ENCODE results near the gene RRP1B. TPM values are rescaled to one million over a fixed set of nuclear protein-coding genes. Genes with fewer than 3 reads are reported as not detected.

The RRP1B gene
- total and polyA plus RNA-seq, 9 of the 15 experiments (the other 6 are each of a cell fraction or from before 2014, with no cell fraction given) = 6.8 to 66.6 (median 41.9) TPM

DNA sequence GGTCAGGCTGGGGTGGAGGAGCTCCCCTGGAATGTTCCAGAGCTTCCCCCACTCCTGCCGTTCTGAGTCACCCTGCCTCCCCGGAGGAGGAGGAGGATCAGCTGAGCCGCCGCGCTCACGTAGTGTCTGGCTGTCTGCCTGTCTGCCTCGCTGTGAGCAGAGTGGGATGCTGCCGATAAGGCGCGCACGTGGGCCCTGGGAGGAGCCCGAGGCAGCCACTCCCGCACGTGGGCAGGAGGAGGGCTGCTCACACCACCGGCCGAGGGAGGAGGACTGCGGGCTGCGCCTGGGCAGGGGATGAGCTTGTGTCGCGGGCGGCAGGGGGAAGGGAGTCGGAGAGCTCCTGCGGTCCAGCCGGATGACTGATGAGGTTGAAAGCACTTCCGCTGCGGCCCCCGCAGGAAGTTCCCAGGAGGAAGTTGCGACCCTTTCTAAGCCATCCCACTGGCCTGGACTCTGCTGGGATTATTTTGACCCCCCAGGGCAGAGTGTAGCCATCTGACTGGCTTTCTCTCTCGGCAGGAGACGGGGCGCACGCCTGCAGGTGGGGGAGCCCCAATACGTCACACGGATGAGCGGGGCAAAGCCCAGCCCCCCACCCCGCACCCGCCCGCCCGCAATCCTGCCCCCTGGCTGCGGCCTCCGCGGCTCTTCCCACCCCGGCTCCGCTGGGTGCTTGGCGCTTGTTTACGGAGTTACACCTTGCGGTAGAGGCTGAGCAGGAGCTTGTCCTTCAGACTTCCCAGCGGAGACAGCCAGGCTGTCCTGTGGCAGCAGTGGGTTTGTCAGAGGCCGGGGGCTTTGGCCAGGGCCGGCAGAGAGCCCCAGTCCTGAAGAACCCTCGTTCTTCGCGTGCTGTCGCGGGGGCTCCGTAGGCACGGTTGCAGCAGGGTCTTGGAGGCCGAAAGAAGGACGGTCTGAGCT, 69.4 kb downstream of the RRP1B start (continued):
- TF ChIP-seq, protein P1, sequence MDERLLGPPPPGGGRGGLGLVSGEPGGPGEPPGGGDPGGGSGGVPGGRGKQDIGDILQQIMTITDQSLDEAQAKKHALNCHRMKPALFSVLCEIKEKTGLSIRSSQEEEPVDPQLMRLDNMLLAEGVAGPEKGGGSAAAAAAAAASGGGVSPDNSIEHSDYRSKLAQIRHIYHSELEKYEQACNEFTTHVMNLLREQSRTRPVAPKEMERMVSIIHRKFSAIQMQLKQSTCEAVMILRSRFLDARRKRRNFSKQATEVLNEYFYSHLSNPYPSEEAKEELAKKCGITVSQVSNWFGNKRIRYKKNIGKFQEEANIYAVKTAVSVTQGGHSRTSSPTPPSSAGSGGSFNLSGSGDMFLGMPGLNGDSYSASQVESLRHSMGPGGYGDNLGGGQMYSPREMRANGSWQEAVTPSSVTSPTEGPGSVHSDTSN (CRISPR knock-in tag; IDR thresholded peaks at IDR 0.05; ENCODE audit: low read depth) = no peak
- TF ChIP-seq, protein P1 (tag; conservative IDR thresholded peaks at IDR 0.05; ENCODE audit: low read depth) = peak; percentile 49
- TF ChIP-seq POLR2G (IDR thresholded peaks at IDR 0.05; ENCODE audit: low read depth, low read length) = peak; percentile 85
- 0 out of 2 replicates have a peak, but pooled peaks have one; percentile 6 for TF ChIP-seq SMC3 (conservative IDR thresholded peaks at IDR 0.05; ENCODE audit: insufficient read depth, low read depth, low read length)
- TF ChIP-seq, protein P2, sequence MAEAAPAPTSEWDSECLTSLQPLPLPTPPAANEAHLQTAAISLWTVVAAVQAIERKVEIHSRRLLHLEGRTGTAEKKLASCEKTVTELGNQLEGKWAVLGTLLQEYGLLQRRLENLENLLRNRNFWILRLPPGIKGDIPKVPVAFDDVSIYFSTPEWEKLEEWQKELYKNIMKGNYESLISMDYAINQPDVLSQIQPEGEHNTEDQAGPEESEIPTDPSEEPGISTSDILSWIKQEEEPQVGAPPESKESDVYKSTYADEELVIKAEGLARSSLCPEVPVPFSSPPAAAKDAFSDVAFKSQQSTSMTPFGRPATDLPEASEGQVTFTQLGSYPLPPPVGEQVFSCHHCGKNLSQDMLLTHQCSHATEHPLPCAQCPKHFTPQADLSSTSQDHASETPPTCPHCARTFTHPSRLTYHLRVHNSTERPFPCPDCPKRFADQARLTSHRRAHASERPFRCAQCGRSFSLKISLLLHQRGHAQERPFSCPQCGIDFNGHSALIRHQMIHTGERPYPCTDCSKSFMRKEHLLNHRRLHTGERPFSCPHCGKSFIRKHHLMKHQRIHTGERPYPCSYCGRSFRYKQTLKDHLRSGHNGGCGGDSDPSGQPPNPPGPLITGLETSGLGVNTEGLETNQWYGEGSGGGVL (CRISPR knock-in tag; IDR thresholded peaks at IDR 0.05) = no peak
- TF ChIP-seq, protein P3, sequence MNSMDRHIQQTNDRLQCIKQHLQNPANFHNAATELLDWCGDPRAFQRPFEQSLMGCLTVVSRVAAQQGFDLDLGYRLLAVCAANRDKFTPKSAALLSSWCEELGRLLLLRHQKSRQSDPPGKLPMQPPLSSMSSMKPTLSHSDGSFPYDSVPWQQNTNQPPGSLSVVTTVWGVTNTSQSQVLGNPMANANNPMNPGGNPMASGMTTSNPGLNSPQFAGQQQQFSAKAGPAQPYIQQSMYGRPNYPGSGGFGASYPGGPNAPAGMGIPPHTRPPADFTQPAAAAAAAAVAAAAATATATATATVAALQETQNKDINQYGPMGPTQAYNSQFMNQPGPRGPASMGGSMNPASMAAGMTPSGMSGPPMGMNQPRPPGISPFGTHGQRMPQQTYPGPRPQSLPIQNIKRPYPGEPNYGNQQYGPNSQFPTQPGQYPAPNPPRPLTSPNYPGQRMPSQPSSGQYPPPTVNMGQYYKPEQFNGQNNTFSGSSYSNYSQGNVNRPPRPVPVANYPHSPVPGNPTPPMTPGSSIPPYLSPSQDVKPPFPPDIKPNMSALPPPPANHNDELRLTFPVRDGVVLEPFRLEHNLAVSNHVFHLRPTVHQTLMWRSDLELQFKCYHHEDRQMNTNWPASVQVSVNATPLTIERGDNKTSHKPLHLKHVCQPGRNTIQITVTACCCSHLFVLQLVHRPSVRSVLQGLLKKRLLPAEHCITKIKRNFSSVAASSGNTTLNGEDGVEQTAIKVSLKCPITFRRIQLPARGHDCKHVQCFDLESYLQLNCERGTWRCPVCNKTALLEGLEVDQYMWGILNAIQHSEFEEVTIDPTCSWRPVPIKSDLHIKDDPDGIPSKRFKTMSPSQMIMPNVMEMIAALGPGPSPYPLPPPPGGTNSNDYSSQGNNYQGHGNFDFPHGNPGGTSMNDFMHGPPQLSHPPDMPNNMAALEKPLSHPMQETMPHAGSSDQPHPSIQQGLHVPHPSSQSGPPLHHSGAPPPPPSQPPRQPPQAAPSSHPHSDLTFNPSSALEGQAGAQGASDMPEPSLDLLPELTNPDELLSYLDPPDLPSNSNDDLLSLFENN (IDR thresholded peaks at IDR 0.05; ENCODE audit: low read depth in 2 of 2, low read length in 2 of 2) = peak in 1 of 2 experiments; percentile 75; a peak in 1 of 4 replicates
- no peak for TF ChIP-seq CCAR2 (IDR thresholded peaks at IDR 0.05; ENCODE audit: low read depth, low read length)
- TF ChIP-seq PYGO2 (tag; IDR thresholded peaks at IDR 0.05) = no peak
- peak; percentile 83 for TF ChIP-seq ZKSCAN1 (IDR thresholded peaks at IDR 0.05; ENCODE audit: low read depth, low read length)
- no peak for TF ChIP-seq MCM5 (IDR thresholded peaks at IDR 0.05; ENCODE audit: low read depth)
- TF ChIP-seq, protein P4, sequence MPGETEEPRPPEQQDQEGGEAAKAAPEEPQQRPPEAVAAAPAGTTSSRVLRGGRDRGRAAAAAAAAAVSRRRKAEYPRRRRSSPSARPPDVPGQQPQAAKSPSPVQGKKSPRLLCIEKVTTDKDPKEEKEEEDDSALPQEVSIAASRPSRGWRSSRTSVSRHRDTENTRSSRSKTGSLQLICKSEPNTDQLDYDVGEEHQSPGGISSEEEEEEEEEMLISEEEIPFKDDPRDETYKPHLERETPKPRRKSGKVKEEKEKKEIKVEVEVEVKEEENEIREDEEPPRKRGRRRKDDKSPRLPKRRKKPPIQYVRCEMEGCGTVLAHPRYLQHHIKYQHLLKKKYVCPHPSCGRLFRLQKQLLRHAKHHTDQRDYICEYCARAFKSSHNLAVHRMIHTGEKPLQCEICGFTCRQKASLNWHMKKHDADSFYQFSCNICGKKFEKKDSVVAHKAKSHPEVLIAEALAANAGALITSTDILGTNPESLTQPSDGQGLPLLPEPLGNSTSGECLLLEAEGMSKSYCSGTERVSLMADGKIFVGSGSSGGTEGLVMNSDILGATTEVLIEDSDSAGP (CRISPR knock-in tag; IDR thresholded peaks at IDR 0.05) = peak; percentile 78; the same call in 1 of the 2 replicates
- peak; percentile 88 for TF ChIP-seq RBBP5 (IDR thresholded peaks at IDR 0.05; ENCODE audit: borderline replicate concordance, insufficient read depth, low read length, poor library complexity, severe bottlenecking)
- no peak for TF ChIP-seq TAF7 (tag; IDR thresholded peaks at IDR 0.05)
- peak; percentile 78 for TF ChIP-seq KLF16 (IDR thresholded peaks at IDR 0.05)
- peak; percentile 76; the same call in 1 of the 2 replicates for TF ChIP-seq JUNB (CRISPR knock-in tag; conservative IDR thresholded peaks at IDR 0.05)
- TF ChIP-seq ZNF143 (CRISPR knock-in tag; IDR thresholded peaks at IDR 0.05) = no peak

All from K562 (cell line).